ENCODE measurements around the gene PLEKHG4B. TPM values are rescaled to one million over a fixed set of nuclear protein-coding genes. Genes with fewer than 3 reads are reported as not detected.

Gene PLEKHG4B
- total RNA-seq, 1 donor from 2014 or later = 0.03 TPM

DNA sequence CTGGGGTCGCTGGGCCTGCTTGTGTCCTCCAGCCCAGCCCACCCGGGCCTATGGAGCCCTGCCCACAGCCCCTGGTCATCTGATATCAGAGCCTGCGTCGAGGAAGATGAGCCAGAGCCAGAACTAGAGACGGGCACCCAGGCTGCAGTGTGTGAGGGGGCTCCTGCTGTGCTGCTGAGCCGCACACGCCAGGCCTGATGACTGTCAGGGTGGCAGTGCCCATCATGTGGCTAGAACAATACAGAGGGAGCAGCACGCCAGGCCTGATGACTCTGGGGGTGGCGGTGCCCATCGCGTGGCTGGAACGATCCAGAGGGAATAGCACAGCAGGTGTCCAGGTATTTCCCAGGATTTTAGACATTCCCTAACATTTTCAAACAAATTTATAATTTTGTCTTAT, 90.2 kb downstream of the PLEKHG4B start:
- intact Hi-C loops (cut with DNase I) = no loop called here
- no peak for DNase-seq (ENCODE audit: low spot score)

DNA sequence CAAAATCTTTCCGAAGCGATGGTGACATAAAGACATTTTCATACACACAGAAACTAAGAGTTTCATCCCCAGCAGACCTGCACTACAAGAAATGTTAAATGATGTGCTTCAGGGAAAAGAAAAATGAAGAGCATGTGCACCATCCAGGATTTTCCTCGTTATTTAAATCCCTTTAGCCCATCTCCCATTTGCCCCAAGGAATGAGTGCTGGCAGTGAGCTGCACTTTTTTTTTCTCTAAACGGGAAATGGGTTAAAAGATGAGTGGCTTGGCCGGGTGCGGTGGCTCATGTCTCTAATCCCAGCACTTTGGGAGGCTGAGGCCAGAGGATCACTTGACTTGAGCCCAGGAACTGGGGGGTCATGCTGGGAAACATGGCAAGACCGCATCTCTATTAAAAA, 92.5 kb downstream of the PLEKHG4B start:
- intact Hi-C loops (cut with DNase I) = no loop called here
- DNase-seq (ENCODE audit: low spot score) = no peak

DNA sequence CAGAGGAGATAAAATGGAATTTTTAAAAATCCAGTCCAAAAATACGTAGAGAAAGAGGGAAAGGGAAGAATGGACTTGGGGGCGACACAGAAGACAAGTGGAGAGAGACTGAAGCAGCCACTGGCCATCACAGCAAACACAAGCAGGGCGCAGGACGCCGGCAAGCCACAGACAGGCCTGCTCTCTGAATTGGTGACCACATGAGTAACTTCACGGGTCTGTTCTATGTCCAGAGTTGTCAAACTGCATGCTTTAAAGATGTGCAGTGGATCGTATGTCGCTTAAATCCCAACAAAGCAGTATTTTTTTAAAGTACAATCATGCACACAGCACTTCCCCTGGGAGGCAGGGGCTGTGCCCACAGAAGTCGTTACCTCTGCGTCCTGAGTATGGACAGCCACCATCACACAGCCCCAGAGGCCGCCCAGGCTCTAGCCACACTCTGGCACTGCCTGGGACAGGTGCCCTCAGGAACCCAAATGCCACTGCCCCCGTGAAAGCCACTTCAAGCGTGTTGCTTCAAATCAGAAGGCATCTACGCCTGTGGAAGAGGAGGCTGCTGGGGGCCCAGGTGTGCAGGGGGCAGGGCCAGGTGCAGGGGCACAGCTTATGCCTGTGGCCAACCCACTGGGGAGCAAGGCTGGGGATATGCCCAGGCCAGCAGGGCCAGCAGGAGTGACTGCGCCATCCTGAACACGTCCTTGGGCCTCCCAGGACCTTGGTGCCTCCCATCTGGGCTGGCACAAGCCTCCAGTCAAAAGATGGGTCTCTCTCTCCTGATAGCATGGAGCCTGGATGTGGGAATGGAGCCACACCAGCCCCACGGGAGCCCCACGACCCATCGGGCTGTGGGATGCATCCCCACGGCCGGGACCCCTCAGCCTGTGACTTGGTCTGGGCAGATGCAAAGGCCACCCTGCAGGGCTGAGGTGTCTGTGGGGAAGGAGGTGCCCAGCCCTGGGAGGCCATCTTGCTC, 93.4 kb downstream of the PLEKHG4B start:
- intact Hi-C loops (cut with DNase I) = no loop called here
- DNase-seq (ENCODE audit: low spot score) = no peak

DNA sequence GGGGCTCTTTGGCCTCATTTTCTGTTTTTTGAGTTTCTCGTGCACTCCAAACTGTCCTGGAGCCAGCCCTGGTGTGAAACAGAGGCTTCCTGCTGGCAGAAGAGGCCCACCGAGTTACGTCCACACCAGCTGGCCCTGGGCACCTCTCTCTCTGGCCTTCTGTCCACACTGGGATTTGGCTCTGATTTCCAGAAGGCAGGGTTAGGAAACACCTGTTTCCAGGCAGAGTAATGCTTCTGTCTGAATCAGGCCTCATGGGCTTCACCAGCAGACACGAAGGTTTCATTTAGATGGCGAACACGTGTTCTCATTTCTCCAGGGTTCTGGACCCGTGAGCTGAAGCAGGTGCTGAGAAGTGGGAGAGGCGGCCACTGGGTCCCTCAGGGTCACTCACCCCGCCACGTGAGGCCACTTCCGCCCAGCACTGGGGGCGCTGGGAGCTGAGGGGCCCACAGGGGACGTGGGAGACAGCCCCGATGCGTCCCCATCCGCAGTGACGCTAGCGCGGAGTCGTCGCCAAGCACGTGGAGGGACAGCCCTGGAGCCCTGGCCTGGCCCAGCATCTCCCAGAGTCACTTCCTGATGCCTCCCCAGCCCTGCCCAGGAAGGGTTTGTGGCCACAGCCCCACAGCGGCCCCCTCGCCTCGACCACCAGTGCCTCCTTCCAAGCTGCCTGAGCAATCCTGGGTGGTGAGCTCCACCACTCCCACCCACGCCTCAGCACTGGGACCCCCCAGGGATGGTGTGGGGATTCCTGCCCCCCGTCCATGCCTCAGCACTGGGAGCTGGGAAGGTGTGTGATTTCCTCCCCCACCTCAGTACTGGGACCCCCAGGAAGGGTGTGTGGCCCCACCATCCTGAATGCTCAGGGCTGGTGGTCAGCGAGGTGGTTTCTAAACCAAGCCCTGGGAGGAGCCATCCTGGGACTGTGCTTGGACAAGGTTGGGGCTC, 94.4 kb downstream of the PLEKHG4B start:
- DNase-seq (ENCODE audit: low spot score) = peak; percentile 72
- intact Hi-C loops (cut with DNase I) = no loop called here

DNA sequence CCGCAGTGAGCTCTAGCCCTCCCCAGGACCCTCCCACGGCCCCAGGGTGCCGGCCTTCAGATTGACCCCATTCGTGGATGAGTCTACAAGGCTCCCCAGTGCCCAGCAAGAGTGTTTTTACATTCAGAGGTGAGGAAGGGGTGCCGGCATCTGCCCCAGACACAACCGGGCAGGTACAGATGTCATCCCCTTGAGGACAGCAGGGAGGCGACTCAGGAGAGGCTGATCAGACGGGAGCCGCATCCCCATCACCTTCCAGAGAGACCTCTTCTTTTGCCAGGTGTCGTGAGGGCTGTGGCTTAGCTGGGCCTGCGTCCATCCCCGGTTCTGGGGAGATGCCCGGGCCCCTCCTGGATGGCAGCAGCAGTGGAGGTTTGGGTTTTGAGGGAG, 95.1 kb downstream of the PLEKHG4B start:
- intact Hi-C loops (cut with DNase I) = no loop called here
- DNase-seq (ENCODE audit: low spot score) = peak; percentile 50

DNA sequence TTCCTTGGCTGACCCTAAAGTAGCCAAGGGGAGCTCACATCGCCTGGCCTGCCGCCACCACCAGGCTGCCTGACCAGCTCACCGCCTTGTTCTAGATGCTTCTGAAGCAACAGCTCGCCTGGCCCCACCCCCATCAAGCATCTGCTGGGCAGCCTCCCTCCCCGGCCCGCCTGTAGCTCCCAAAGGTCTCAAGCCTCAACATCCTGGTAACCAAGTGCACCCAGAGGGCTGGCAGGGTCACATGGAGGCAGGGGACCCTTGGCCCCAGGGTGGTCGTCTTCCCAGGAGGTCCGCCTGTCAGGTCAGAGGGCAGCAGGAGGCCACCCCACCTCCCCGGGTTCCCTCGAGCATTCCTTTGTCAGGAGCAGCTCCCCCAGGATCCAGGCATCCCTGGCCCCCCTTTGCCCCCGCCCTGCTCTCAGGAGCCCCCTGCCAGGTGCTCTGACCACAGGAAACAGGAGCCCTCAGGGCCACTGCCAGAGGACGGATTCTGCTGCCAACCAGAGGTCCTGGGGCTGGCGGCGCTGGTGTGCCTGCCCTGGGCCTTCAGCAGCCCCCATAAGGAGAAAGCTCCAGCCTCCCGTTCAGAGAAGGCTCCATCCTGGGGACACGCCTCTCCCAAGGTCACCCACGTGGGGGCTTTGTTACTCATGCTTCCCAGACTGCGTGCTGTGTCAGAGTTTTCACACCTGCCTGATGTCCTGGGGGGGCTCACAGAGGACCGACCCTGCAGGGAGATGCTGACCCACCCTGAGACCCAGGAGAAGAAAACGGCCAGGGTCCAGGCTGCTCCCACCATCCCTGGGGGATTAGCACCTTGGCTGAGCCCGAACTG, 95.9 kb downstream of the PLEKHG4B start:
- intact Hi-C loops (cut with DNase I) = loop anchor here (2.0 kb wide), 1 partner anchor 31 kb away; the partner anchor contains the start of genes CCDC127 and SDHA
- DNase-seq (ENCODE audit: low spot score) = peak; percentile 74

- intact Hi-C loops (cut with DNase I) = loop anchor here (2.0 kb wide), 1 partner anchor 30 kb away; the partner anchor contains the start of genes CCDC127 and SDHA
- DNase-seq (ENCODE audit: low spot score) = peak; percentile 93
These were observed 96.8 kb downstream of the PLEKHG4B start for GRCh38 chr5:188488-189481.

DNA sequence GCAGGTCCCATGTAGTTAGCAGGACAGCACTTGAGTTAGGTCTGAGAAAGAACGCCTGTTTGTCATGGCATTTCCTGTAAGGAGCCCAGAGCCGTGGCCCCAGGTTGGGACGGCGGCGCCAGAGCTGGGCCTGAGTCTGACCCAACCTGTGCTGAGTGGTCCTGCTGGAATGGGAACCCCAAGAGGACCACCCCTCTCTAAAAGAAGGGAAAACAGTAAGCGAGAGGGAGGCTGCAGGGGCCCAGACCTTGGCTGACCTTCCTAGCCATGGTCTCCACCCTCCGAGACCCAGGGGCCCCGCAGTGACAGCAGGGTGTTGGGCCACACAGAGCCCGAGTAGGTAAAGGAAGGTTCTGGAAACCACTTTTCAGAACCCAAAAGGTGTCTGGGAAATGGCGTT, 97.5 kb downstream of the PLEKHG4B start:
- DNase-seq (ENCODE audit: low spot score) = peak; percentile 68
- intact Hi-C loops (cut with DNase I) = loop anchor here (2.0 kb wide), 1 partner anchor 29 kb away; the partner anchor contains the start of genes CCDC127 and SDHA

DNA sequence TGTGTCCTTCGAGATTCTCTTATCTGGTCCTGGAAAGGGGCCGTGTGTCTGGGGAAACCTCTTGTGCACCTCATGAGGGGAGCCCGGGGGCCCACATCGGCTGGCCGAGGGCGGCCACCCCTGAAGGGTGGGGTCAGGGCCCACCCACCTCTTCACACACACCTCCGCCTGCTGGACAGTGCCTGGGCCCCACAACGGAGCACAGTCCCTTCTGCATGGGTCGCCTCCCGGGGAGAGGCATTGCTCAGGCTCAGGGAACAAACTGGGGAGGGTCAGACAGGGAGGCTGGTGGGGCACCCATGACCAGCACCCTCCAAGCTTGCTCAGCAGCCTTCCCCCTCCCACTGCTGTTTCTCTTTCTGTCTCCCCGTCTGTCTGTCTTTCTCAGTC, 98.0 kb downstream of the PLEKHG4B start:
- DNase-seq (ENCODE audit: low spot score) = peak; percentile 67
- intact Hi-C loops (cut with DNase I) = loop anchor here (2.0 kb wide), 1 partner anchor 29 kb away; the partner anchor contains the start of genes CCDC127 and SDHA

DNA sequence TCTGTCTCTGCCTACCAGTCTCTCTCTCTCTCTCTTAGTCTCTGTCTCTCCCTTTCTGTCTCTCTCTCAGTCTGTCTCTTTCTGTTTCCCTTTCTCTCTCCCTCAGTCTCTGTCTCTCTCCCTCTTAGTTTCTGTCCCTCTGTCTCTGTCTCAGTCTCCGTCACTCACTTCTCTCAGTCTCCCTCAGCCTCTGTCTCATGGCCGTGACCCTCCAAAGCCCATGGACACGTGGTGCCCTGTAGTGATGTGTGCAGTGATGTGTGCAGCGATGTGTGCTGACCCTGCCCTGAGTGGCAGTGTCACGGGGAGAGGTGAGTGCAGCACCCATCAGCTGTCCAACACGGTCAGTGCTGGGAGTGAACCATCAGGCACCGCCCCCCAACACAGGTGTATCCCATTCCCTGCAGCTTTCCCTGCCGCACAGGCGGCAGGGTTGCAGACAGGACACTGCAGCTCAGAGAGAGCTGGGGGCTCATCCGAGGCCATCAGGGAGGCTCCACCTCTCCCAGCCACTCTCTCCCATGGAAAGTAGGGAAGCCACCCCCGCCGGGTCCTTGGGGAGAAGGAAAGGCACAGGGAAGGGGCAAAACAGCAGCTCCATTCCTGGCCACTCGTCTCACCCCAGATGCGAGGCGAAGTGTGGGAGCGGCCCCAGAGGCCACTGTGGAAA, 98.5 kb downstream of the PLEKHG4B start:
- peak; percentile 73 for DNase-seq (ENCODE audit: low spot score)
- intact Hi-C loops (cut with DNase I) = loop anchor here (1.0 kb wide), 1 partner anchor 16 kb away; no protein-coding TSS in a partner anchor

DNA sequence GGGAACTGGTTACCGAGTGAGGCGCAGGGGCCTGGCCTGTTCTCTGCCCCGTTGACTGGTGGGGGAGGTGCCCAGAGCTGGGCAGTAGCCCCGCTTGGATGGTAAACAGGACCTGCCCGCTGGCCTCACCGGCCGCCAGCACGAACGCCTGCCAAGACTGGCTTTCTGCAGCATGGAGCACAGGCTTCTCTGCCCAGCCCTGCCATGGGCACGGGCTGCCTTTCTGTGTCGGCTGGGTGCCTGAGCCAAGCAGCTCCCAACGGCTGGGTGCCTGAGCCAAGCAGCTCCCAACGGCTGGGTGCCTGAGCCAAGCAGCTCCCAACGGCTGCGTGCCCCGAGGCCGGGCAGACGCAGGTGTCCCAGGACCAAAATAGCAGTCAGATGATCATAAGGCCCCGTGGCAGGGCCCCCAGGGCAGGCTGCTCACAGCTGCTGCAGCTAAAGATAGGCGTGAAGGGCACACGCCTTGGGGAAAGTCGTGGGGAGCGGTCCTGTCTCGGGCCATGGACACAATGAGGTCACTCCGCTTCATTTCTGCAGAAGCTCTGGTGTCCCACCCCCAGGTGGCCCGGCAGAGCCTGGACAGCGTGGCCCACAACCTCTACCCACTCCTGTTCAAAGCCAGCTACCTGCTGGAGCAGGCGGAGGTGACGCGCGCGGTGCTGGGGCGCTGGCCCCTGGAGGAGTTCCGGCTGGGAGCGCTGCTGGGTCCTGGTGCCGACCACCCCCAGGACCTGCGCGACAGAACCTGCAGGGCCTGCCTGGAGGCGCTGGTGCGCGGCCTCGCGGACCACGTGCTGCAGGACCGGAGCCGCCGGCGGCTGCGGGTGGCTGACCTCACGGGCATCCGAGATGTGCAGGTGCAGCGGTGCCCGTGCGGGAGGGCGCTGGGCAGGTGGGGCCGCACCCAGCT, 99.3 kb downstream of the PLEKHG4B start, which contains the start of gene LRRC14B:
Gene LRRC14B, plus strand, starts transcription at position 460 of the 913 bp plus-strand sequence. Its CDS starts 44 bp downstream, at position 504.
- intact Hi-C loops (cut with DNase I) = loop anchor here (1.0 kb wide), 1 partner anchor 15 kb away; no protein-coding TSS in a partner anchor
- DNase-seq (ENCODE audit: low spot score) = peak; percentile 92

DNA sequence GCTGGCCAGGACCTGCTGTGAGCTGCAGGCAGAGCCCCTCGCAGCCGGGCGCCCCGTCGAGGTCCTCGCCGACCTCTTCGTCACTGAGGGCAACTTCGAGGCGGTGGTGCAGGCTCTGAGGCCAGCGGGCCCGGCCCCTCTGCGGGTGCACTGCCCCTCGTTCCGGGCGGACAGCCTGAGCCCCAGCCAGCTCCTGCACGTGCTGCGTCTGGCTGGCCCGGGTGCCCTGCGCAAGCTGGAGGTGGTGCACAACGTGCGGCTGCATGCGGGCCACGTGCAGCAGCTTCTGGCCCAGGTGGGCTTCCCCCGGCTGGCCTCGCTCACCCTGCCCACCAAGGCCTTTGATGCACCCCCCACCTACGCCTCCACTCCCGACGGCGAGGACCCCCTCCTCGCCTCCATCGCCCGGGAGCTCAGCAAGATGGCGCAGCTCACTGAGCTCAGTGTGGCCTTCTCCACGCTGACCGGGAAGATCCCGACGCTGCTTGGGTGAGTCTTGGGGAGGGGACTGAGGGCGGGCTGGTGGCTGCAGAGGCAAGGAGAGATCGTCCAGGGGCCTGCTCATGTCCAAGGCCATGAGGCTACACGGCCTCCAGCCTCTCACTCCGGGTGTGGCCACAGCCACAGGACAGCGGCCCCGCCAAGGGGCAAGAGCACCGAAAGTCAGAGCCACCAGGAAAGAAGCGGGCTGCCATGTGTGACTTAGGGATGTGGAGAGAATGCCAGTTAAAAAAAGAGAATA, 100.2 kb downstream of the PLEKHG4B start:
- peak; percentile 70 for DNase-seq (ENCODE audit: low spot score)
- intact Hi-C loops (cut with DNase I) = loop anchor here (1.0 kb wide), 1 partner anchor 14 kb away; no protein-coding TSS in a partner anchor

DNA sequence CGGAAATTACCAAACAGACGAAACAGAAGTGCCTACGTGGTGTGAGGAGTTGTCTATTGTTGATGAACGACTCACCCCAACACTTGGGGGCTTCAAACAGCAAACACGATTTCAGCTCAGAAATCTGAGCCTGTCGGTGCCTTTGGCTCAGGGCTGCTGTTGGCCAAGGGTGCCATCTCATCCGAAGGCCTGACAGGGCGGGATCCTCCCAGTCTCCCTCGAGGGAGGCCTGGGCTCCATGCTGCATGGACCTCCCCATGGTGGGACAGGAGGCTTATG, 100.7 kb downstream of the PLEKHG4B start:
- peak; percentile 64 for DNase-seq (ENCODE audit: low spot score)
- intact Hi-C loops (cut with DNase I) = no loop called here

DNA sequence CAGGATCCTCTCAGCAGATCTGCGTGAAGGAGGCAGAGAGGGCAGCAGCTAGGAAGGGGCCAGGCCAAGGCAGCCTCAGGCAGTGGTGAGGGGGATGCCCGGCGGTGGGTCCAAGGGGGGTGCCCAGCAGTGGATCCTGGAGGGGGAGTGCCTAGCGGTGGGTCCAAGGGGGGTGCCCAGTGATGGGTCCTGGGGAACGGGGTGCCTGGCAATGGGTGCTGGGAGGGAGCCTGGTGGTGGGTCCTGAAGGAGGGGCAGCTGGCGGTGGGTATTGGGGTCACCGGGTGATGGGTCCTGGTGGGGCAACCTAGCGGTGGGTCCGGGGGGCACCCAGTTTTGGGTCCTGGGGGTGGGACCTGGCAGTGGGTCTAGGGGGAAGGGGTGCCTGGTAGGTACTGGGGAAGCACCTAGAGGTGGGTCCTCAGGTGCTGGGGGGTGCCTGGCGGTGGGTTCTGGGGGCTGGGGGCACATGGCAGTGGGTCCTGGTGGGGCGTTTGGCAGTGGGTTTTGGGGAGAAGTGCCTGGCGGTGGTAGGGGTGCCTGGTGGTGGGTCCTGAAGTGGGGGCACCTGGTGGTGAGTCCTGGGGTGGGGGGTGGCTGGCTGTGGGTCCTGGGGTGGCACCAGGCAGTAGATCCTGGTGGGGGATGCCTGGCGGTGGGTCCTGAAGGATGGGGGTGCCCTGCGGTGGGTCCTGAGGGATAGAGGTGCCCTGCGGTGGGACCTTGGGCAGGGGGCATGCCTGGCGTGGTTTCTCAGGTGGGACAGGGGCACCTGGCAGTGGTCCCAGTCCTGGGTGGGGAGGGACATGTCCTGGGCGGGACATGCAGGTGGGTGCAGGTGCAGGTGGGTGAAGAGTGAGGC, 101.2 kb downstream of the PLEKHG4B start:
- intact Hi-C loops (cut with DNase I) = no loop called here
- DNase-seq (ENCODE audit: low spot score) = peak; percentile 67

DNA sequence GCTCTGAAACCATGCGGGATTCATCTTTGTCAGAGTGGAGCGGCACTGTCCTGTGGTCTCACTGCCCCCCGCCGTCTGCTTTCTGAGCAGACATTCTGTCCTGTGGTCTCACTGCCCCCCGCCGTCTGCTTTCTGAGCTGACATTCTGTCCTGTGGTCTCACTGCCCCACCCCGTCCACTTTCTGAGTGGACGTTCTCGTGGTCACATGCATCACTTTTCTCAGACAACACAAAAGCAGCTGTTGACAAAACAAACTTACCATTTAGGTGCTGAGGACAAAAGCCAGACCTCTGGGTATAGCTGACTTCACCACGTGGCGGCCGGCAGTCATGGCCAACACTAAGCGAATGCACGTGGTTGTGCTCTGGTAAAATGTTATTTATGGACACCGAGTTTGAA, 102.1 kb downstream of the PLEKHG4B start:
- DNase-seq (ENCODE audit: low spot score) = peak; percentile 77
- intact Hi-C loops (cut with DNase I) = no loop called here
